ENCODE measurements around the gene GABRB1. TPM values are rescaled to one million over a fixed set of nuclear protein-coding genes. Genes with fewer than 3 reads are reported as not detected.

Gene GABRB1
- total and polyA plus RNA-seq, 2 donors (not counting 1 experiment from before 2014, with no cell fraction given) = 0.05 to 0.17 TPM

- Histone ChIP-seq H3K79me2 (ENCODE audit: control insufficient read depth, insufficient read depth, low read length) (no peaks in the 10 kb centered on the region), H3K36me3 (ENCODE audit: control insufficient read depth, insufficient read depth, low read length) (no peaks in the 10 kb centered on the region), H3K4me1 (ENCODE audit: control insufficient read depth, extremely low read depth, insufficient read depth, low read length) (no peaks in the 10 kb centered on the region), H3K4me2 (ENCODE audit: extremely low read depth, insufficient read depth, low read length) (no peak overlapping the region), H3K4me3 (replicated peaks in 1 of 4; ENCODE audit: control extremely low read depth in 1 of 4, insufficient read depth in 1 of 4, low read depth in 3 of 4, low read length in 4 of 4) (no peak overlapping the region), H3K9me3 (ENCODE audit: control insufficient read depth, insufficient read depth, low read depth, low read length) (no peaks in the 10 kb centered on the region), H3K27me3 (ENCODE audit: control insufficient read depth, insufficient read depth, low read length) (no peaks in the 10 kb centered on the region), H3K9ac (ENCODE audit: insufficient read depth, low read length) (no peak overlapping the region), H4K20me1 (ENCODE audit: control insufficient read depth, extremely low read depth, insufficient read depth, low read length) (no peaks in the 10 kb centered on the region), H2AFZ (ENCODE audit: low read length) (no peak overlapping the region), H3K27ac (ENCODE audit: insufficient read depth, low read length) (no peak overlapping the region)
- DNase-seq (ENCODE audit: low read depth in 2 of 2) = peak in 1 of 2 donors; percentile 11
- TF ChIP-seq CTCF (conservative IDR thresholded peaks at IDR 0.05 in 1 of 2, IDR thresholded peaks at IDR 0.05 in 1 of 2; ENCODE audit: low read depth in 1 of 2, low read length in 2 of 2) (no peak), EZH2 (IDR thresholded peaks at IDR 0.05; ENCODE audit: low read length, missing control alignments) (no peak)
Observed at GRCh38 chr4:47372561-47372960, 341.2 kb downstream of the GABRB1 start.

GRCh38 chr4:47373174-47373573, 341.8 kb downstream of the GABRB1 start:
- Histone ChIP-seq H2AFZ (ENCODE audit: low read length) (no peak overlapping the region), H3K4me3 (replicated peaks in 1 of 4; ENCODE audit: control extremely low read depth in 1 of 4, insufficient read depth in 1 of 4, low read depth in 3 of 4, low read length in 4 of 4) (no peak overlapping the region), H3K9ac (ENCODE audit: insufficient read depth, low read length) (no peak overlapping the region), H3K27me3 (ENCODE audit: control insufficient read depth, insufficient read depth, low read length) (no peaks in the 10 kb centered on the region), H4K20me1 (ENCODE audit: control insufficient read depth, extremely low read depth, insufficient read depth, low read length) (no peaks in the 10 kb centered on the region), H3K36me3 (ENCODE audit: control insufficient read depth, insufficient read depth, low read length) (no peaks in the 10 kb centered on the region), H3K9me3 (ENCODE audit: control insufficient read depth, insufficient read depth, low read depth, low read length) (no peaks in the 10 kb centered on the region), H3K79me2 (ENCODE audit: control insufficient read depth, insufficient read depth, low read length) (no peaks in the 10 kb centered on the region), H3K4me1 (ENCODE audit: control insufficient read depth, extremely low read depth, insufficient read depth, low read length) (no peaks in the 10 kb centered on the region), H3K27ac (ENCODE audit: insufficient read depth, low read length) (no peak overlapping the region), H3K4me2 (ENCODE audit: extremely low read depth, insufficient read depth, low read length) (no peak overlapping the region)
- TF ChIP-seq CTCF (conservative IDR thresholded peaks at IDR 0.05 in 1 of 2, IDR thresholded peaks at IDR 0.05 in 1 of 2; ENCODE audit: low read depth in 1 of 2, low read length in 2 of 2) (no peak), EZH2 (IDR thresholded peaks at IDR 0.05; ENCODE audit: low read length, missing control alignments) (no peak)
- DNase-seq (ENCODE audit: low read depth in 2 of 2) = no peak

GRCh38 chr4:47373709-47374108, 342.3 kb downstream of the GABRB1 start:
- no peaks in the 10 kb centered on the region for H3K79me2 ChIP-seq (ENCODE audit: control insufficient read depth, insufficient read depth, low read length)
- TF ChIP-seq CTCF (conservative IDR thresholded peaks at IDR 0.05 in 1 of 2, IDR thresholded peaks at IDR 0.05 in 1 of 2; ENCODE audit: low read depth in 1 of 2, low read length in 2 of 2) (no peak), EZH2 (IDR thresholded peaks at IDR 0.05; ENCODE audit: low read length, missing control alignments) (no peak)
- no peaks in the 10 kb centered on the region for H3K36me3 ChIP-seq (ENCODE audit: control insufficient read depth, insufficient read depth, low read length)
- DNase-seq (ENCODE audit: low read depth in 2 of 2) = no peak
- H2AFZ ChIP-seq (ENCODE audit: low read length) = no peak overlapping the region
- no peaks in the 10 kb centered on the region for H4K20me1 ChIP-seq (ENCODE audit: control insufficient read depth, extremely low read depth, insufficient read depth, low read length)
- no peaks in the 10 kb centered on the region for H3K27me3 ChIP-seq (ENCODE audit: control insufficient read depth, insufficient read depth, low read length)
- H3K9ac ChIP-seq (ENCODE audit: insufficient read depth, low read length) = no peak overlapping the region
- no peak overlapping the region for H3K4me2 ChIP-seq (ENCODE audit: extremely low read depth, insufficient read depth, low read length)
- H3K4me1 ChIP-seq (ENCODE audit: control insufficient read depth, extremely low read depth, insufficient read depth, low read length) = no peaks in the 10 kb centered on the region
- H3K9me3 ChIP-seq (ENCODE audit: control insufficient read depth, insufficient read depth, low read depth, low read length) = no peaks in the 10 kb centered on the region
- H3K27ac ChIP-seq (ENCODE audit: insufficient read depth, low read length) = no peak overlapping the region
- no peak overlapping the region for H3K4me3 ChIP-seq (replicated peaks in 1 of 4; ENCODE audit: control extremely low read depth in 1 of 4, insufficient read depth in 1 of 4, low read depth in 3 of 4, low read length in 4 of 4)

All from fibroblast of lung (primary cell).